Measurements from ENCODE around the gene CBX6. TPM values are rescaled to one million over a fixed set of nuclear protein-coding genes. Genes with fewer than 3 reads are reported as not detected.
A peak's percentile ranks its signal among the peaks of the same experiment; 100 is the strongest.

CBX6 gene
- total and polyA plus RNA-seq, 8 donors = 22.5 to 44.6 (median 27.9) TPM

DNA sequence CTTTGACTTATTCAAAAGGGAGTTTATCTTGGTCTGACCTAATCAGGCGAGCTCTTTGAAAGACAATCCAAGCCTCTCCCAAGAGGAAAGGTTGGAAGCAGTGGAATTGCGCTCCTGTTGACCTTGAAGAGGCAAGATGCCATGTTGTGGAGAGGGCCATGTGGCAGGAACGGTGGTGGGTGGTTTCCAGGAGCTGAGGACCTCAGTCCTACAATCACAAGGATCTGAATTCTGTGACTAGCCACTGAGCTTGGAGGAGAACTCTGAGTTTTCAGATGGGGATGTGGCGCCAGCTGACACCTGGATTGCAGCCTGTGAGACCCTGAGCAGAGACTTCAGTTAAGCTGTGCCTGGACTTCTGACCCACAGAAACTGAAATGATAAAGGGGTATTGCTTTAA, 6.0 kb upstream of the CBX6 start:
- H3K9me3 ChIP-seq = no peaks in the 10 kb centered on the region
- intact Hi-C loops (cut with DNase I) = loop anchor here in 2 of 3 donors (5.0 to 10.0 kb wide), 2 partner anchors 39 to 47 kb away; no protein-coding TSS in a partner anchor
- no peak overlapping the region for H3K27ac ChIP-seq
- no peak for FAIRE-seq
- H3K36me3 ChIP-seq = no peaks in the 10 kb centered on the region
- ATAC-seq = no peak
- H3K4me1 ChIP-seq = peaks cover 15 to 21% (median 19%) of the 10 kb centered on the region in 3 donors
- DNase-seq = no peak
- 96% methylated on average over 4 of the region's 4 CpGs for WGBS, 2 donors
- H3K4me3 ChIP-seq = no peak overlapping the region
- no peaks in the 10 kb centered on the region for H3K27me3 ChIP-seq
- TF ChIP-seq, protein P1, sequence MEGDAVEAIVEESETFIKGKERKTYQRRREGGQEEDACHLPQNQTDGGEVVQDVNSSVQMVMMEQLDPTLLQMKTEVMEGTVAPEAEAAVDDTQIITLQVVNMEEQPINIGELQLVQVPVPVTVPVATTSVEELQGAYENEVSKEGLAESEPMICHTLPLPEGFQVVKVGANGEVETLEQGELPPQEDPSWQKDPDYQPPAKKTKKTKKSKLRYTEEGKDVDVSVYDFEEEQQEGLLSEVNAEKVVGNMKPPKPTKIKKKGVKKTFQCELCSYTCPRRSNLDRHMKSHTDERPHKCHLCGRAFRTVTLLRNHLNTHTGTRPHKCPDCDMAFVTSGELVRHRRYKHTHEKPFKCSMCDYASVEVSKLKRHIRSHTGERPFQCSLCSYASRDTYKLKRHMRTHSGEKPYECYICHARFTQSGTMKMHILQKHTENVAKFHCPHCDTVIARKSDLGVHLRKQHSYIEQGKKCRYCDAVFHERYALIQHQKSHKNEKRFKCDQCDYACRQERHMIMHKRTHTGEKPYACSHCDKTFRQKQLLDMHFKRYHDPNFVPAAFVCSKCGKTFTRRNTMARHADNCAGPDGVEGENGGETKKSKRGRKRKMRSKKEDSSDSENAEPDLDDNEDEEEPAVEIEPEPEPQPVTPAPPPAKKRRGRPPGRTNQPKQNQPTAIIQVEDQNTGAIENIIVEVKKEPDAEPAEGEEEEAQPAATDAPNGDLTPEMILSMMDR (IDR thresholded peaks at IDR 0.05) = no peak

DNA sequence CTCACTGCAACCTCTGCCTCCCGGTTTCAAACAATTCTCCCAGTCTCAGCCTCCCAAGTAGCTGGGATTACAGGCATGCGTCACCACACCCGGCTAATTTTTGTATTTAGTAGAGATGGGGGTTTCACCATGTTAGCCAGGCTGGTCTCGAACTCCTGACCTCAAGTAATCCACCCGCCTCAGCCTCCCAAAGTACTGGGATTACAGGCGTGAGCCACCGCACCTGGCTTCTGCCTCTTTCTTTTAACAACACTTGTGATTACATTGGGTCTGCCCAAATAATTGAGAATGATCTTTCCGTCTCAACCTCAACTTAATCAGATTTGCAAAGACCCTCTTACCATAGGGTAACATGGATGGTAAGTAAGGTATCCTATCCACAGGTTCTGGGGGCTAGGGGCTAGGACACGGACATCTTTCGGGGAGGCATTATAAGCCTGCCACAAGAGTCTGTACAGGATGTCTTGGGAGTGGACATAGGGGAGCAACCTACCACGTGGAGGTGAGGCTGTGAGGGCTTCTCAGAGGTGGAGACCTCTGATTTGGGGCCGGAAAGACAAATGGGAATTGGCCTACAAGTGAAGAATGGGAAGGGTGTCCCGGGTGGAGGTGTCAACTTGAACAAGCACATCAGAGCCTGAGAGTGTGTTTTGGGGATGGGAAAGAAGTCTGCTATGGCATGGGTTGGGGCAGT, 2.7 kb upstream of the CBX6 start:
- intact Hi-C loops (cut with DNase I) = loop anchor here in 2 of 3 donors (5.0 to 10.0 kb wide), 2 partner anchors 43 to 50 kb away; no protein-coding TSS in a partner anchor
- Histone ChIP-seq H3K27ac (no peak overlapping the region), H3K36me3 (no peaks in the 10 kb centered on the region), H3K4me3 (no peak overlapping the region), H3K9me3 (no peaks in the 10 kb centered on the region), H3K4me1 (peaks cover 0 to 15% (median 10%) of the 10 kb centered on the region in 3 donors), H3K27me3 (no peaks in the 10 kb centered on the region)
- no peak for ATAC-seq
- DNase-seq = no peak
- TF ChIP-seq, protein P1 (IDR thresholded peaks at IDR 0.05) = no peak
- 87 to 93% methylated on average over 13 of the region's 13 CpGs for WGBS, 2 donors
- FAIRE-seq = no peak

DNA sequence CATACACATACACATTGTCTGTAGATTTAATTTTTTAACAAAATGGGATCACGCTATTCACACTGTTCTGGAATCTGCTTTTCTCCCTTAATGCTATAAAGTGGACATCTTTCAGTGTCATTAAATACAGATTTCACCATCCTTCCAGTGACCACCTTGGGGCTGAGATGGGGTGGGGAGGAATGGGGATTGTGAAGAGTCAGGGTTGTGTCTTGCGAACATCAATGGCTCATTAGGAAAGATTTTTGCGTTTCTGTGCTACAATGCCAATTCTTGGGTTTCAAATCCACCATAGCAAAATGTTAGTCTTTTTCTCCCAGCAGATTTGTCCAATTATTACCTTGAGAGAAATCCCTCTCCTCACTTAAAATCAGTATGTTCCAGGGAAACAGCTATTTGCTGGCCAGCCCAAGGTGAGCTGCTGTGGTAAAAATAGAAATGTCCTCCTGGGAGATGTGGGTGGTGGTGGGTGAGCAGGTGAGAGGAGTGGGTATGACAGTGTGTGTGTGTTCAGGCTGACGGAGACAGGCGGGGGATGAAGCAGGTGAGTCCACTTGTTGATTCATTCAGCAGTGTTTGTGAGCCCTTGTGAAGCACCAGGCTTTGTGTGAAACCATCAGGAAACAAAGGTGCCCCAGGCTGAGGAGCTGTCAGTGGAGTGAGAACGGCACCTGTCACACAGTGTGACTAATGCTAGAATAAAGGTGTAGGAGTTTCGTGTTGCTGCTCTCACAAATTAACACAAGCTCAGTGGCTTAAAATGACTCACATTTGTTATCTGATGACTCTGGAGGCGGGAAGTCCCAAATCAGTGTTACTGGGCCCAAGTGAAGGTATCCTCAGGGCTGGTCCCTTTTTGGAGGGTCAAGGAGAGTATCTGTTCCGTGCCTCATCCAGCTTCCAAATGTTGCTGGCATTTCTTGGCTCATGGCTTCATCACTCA, 1.7 kb upstream of the CBX6 start:
- no peaks in the 10 kb centered on the region for H3K36me3 ChIP-seq
- TF ChIP-seq, protein P1 (IDR thresholded peaks at IDR 0.05) = no peak
- peaks cover 0 to 16% (median 13%) of the 10 kb centered on the region in 3 donors for H3K4me1 ChIP-seq
- FAIRE-seq = no peak
- no peak for DNase-seq
- H3K27me3 ChIP-seq = no peaks in the 10 kb centered on the region
- ATAC-seq = no peak
- WGBS, 2 donors = 67 to 72% methylated on average over 9 of the region's 9 CpGs
- H3K27ac ChIP-seq = peak overlapping the region in 3 of 4 donors; percentile 89 to 93 (median 92)
- peak overlapping the region in 2 of 4 donors; percentile 64 to 69 for H3K4me3 ChIP-seq
- intact Hi-C loops (cut with DNase I) = loop anchor here in 1 of 3 donors (10.0 kb wide), 1 partner anchor 51 kb away; no protein-coding TSS in a partner anchor
- H3K9me3 ChIP-seq = no peaks in the 10 kb centered on the region

DNA sequence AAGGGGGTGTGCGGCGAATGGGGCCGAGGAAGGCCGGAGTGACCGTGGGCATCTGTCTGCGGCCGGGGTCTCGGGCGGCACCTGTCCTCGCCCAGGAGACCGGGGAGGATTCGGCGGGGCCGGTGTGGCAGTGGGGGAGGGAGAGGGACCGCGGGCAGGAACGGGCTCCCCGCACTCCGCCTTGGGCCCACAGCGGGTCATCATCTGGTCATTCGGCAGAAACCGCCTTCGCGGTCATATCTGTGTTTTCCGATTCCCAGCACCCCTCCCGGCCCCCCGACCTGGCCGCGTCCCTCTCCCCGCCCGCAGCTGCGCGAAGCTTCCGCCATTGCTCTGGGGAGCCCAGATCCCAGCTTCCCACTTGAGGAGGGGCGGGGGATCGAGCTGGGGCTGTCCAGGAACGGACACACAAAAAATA, 824 bp upstream of the CBX6 start:
- peak overlapping the region; percentile 57 to 69 (median 61) for H3K4me3 ChIP-seq
- ATAC-seq (peak; percentile 54 to 66 (median 60)), FAIRE-seq (no peak), DNase-seq (peak; percentile 52 to 79 (median 67))
- peak overlapping the region; percentile 84 to 93 (median 90) for H3K27ac ChIP-seq
- intact Hi-C loops (cut with DNase I) = loop anchor here in 1 of 3 donors (10.0 kb wide), 1 partner anchor 52 kb away; no protein-coding TSS in a partner anchor
- 1% methylated on average over 36 to 37 of the region's 37 CpGs for WGBS, 2 donors
- no peaks in the 10 kb centered on the region for H3K36me3 ChIP-seq
- no peaks in the 10 kb centered on the region for H3K9me3 ChIP-seq
- peaks cover 0 to 16% (median 13%) of the 10 kb centered on the region in 3 donors for H3K4me1 ChIP-seq
- TF ChIP-seq, protein P1 (IDR thresholded peaks at IDR 0.05) = no peak
- H3K27me3 ChIP-seq = no peaks in the 10 kb centered on the region

Data from pancreas (tissue), 10 donors.